SIG-M5 (cell line): Measurements from ENCODE around the gene LTC4S.
A peak's percentile ranks its signal among the peaks of the same experiment; 100 is the strongest.

ENCODE experiments used
- DNase-seq: peaks from one replicate; lab custom pipeline; 2025; lab: John Stamatoyannopoulos, UW

LTC4S gene

GRCh38 chr5:179795863-179796833 lies 2.4 kb downstream of the LTC4S start:
- DNase-seq: no peak

GRCh38 chr5:179796877-179797608 lies 3.3 kb downstream of the LTC4S start:
- no peak for DNase-seq

- DNase-seq: no peak
These were observed 4.0 kb downstream of the LTC4S start for GRCh38 chr5:179797741-179798140.

- no peak for DNase-seq
These were observed 4.5 kb downstream of the LTC4S start for GRCh38 chr5:179798144-179798770.

GRCh38 chr5:179798771-179799643 lies 5.2 kb downstream of the LTC4S start:
- no peak for DNase-seq

- DNase-seq: no peak
These were observed 5.8 kb downstream of the LTC4S start for GRCh38 chr5:179799644-179799973.

GRCh38 chr5:179800071-179800695 lies 6.4 kb downstream of the LTC4S start:
- no peak for DNase-seq

GRCh38 chr5:179800696-179801201 lies 7.0 kb downstream of the LTC4S start:
- no peak for DNase-seq

- DNase-seq: no peak
These were observed 7.8 kb downstream of the LTC4S start for GRCh38 chr5:179801304-179802206.

GRCh38 chr5:179802207-179802883 lies 8.6 kb downstream of the LTC4S start:
- no peak for DNase-seq

- DNase-seq: no peak
These were observed 9.3 kb downstream of the LTC4S start for GRCh38 chr5:179802950-179803562.

GRCh38 chr5:179803651-179804554 lies 10.1 kb downstream of the LTC4S start:
- DNase-seq: peak; percentile 57

GRCh38 chr5:179804555-179804947 lies 10.8 kb downstream of the LTC4S start:
- DNase-seq: no peak

- DNase-seq: no peak
These were observed 11.3 kb downstream of the LTC4S start for GRCh38 chr5:179805070-179805528.

- DNase-seq: no peak
These were observed 11.9 kb downstream of the LTC4S start for GRCh38 chr5:179805529-179806249.

GRCh38 chr5:179806250-179807048 lies 12.7 kb downstream of the LTC4S start, which contains the start of gene MGAT4B:
Gene MGAT4B (minus strand): TSS chr5:179806866. CDS start chr5:179806583, 283 bp downstream.
- no peak for DNase-seq
